Fibroblast of skin of back (primary cell): ENCODE measurements around the gene ASCC3.
A peak's percentile ranks its signal among the peaks of the same experiment; 100 is the strongest.
"Not testable (repeated sequence)": the region's sequence is repeated elsewhere in the genome, so short reads cannot be mapped to it uniquely, and the experiment has no call there.

ENCODE experiments used
- DNase-seq: peaks from one replicate; pipeline ENCODE4 v3.0.0-alpha.2; 2013

Gene ASCC3

DNA sequence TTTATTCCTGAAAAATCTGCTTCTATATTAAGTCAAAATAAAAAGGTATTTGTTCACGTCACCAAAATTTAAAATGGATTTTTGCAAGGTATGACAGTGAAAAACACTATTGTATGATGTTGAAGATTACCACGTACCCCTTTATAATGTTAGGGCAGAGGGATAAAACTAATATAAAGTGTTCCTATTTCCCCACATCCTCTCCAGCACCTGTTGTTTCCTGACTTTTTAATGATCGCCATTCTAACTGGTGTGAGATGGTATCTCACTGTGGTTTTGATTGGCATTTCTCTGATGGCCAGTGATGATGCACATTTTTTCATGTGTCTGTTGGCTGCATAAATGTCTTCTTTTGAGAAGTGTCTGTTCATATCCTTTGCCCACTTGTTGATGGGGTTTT is 240.0 kb downstream of the ASCC3 start:
- not testable (repeated sequence) for DNase-seq

DNA sequence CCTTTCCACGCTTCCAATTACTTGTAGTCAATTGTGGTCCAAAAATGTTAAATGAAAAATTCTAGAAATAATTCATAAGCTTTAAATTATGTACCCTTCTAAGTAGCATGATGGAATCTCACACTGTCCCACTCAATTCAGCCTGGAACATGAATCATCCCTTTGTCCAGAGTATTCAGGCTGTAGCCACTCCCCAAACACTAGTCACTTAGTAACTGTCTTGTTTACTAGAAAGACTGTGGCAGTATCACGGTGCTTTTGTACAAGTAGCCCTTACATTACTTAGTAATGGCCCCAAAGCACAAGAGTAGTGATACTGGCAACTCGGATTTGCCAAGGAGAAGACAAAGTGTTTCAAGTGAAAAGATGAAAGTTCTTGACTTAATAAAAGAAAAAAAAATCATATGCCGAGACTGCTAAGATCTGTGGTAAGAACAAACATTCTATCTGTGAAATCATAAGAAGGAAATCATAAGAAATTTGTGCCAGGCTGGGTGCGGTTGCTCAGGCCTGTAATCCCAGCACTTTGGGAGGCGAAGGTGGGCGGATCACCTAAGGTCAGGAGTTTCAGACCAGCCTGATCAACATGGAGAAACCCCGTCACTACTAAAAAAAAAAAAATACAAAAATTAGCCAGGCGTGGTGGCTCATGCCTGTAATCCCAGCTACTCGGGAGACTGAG is 247.9 kb downstream of the ASCC3 start:
- peak; percentile 87 for DNase-seq

- DNase-seq = no peak
These were observed 250.6 kb downstream of the ASCC3 start for GRCh38 chr6:100630536-100630935.

DNA sequence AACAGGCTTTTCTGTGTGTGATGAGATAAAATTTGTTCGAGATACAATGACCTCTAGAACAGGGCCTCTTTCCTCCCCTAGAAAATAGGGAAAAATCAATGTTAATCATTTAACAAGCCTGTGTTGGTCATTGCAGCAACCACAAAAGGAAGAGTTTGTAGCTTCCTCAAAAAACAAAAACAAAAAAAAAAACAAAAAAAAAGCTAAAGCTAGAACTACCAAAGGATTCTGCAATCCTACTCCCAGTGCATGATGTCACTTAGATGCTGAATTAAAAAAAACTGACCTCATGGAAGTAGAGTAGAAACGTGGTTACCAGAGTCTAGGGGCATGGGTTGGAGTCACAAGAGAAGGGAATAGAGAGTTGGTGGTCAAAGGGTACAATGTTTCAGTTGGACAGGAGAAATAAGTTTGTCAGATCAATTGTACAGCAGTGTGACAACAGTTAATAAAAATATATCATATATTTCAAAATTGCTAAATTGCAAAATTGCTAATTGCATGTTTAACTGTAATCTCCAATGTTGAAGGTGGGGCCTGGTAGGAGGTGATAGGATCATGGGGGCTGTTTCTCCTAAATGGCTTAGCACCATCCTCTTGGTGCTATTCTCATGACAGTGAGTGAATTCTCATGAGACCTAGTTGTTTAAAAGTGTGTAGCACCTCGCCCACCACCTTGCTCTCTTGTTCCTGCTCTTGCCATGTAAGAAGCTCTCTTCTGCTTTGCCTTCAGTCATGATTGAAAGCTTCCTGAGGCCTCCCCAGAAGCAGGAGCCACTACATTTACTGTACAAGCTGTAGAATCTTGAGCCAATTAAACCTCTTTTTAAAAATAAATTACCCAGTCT is 253.0 kb downstream of the ASCC3 start:
- DNase-seq = no peak

DNA sequence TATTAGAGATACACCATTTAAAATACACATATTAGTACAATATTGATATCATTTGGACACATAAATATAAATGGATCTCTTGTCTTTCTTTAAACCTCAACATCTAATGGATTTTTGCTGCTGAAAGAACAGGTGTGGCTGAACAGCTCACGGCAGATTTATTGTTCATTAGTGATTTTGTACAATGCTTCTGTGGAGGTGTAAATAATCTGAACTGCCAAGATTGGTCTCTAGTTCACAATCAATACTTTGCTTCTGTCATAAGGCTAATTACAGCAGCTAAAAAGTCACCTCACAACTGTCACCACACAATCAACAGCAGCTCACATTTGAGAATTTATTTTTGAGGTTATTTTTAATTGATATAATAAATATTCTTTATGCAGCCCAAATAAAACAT is 254.4 kb downstream of the ASCC3 start:
- no peak for DNase-seq

GRCh38 chr6:100622907-100623692 is 258.0 kb downstream of the ASCC3 start:
- DNase-seq = peak; percentile 52

DNA sequence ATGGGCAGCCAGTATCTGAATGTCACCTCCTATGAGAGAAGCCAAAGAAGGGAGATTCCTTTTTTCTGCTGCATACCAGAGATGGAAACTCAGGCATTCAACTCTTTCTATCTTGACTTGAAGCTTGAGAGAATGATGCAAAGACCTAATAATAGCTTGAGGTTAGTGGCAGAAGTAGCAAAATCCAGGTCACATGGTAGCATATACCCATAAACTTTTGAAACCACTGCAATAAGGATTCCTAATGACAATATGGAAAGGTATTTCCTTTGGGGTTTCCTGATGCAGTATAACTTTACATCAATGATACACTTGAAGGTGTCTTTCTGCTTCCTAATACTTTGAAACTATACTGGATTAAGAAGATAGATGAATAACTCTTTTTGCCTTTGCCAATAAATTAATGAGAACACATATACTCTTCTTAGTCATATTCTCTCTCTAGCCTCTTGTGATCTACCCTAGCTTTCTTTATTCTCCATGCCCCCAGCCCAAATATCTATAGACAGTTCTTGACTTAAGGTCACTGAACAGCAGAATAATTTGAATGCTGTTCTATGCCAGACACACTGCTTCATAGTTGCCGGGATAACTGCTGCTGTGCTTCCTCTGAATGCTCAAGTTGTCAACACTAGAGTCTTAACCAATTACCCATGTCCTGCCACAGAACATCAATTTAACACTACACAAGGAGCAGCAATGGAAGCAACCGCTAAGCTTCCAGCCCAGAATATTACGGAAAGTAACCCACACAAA is 260.9 kb downstream of the ASCC3 start:
- DNase-seq = peak; percentile 92

GRCh38 chr6:100618351-100618671 is 262.8 kb downstream of the ASCC3 start:
- no peak for DNase-seq

DNA sequence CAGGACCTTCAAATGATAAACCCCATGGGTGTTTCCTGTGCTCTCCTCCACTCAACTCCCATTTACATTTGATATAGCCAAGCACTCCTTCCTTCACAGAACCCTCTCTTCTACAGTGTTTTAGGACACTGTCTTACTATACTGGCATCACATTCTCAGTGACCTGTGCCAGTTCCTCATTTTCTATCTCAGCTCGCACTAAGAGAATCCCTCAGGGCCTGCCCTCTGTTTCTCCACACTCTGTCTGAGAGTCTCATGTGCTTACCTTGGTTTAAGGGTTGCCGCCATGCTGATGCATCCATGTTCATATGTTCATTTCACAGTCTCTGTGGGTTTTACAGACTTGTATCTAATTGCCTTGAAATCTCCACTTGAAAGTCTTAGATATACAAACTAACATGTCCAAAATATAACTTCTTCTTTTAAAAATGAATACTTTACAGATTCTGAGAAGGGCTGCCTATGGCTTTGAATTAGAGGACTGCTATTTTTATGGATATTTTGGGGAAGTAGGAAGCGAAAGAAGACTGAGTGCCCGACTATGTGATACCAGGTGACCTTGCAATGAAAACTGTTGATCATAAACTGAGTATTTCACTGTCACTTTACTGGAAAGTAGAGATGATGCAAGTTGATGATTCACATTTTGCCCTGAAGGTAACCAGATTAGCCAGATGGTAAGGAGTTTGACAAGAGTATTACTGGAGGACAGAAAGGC is 263.3 kb downstream of the ASCC3 start:
- no peak for DNase-seq

DNA sequence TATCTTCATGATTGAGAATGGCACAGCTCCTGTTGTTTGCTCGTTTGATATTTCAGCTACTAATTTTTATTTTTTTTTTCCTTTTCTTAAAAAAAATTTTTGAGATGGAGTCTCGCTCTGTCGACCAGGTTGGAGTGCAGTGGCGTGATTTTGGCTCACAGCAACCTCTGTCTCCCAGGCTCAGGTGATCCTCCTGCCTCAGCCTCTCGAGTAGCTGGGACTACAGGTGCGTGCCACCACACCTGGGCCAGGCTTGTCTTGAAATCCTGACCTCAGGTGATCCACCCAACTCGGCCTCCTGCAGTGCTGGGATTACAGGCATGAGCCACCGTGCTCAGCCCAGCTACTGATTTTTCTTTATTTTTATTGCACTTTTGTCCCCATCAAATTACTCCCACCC is 266.2 kb downstream of the ASCC3 start:
- DNase-seq = no peak

GRCh38 chr6:100614386-100614785 is 266.7 kb downstream of the ASCC3 start:
- no peak for DNase-seq

DNA sequence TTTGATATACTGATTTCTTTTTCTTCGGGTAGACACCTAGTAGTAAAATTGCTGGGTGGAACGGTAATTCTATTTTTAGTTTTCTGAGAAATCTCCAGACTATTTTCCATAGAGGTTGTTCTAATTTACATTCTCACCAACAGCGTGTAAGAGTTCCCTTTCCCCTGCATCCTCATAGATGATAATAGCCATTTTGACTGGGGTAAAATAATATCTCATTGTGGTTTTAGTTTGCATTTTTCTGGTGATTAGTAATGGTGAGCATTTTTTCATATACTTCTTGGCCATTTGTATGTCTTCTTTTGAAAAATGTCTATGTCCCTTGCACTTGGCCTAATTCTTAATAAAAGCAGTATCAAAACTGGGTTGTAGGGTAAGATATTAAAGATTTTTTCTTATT is 267.5 kb downstream of the ASCC3 start:
- peak; percentile 62 for DNase-seq

DNA sequence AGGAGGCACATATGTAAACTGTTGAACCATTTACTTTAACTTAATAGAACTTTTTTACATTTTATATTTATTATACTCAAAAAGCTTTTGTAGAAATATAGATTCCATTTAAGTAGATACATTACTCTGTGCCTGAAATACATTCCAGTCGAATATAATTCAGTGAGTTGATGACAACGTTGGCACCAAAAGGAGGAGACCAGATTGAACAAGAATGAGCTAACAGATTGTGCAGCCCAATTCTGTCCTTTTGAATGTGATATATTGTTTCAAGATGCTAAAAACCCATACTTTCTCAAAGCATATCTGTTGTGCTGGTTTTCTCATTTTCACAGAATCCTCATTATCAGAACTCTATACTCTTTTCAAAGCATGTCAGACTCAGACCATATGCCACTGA is 269.0 kb downstream of the ASCC3 start:
- no peak for DNase-seq

DNA sequence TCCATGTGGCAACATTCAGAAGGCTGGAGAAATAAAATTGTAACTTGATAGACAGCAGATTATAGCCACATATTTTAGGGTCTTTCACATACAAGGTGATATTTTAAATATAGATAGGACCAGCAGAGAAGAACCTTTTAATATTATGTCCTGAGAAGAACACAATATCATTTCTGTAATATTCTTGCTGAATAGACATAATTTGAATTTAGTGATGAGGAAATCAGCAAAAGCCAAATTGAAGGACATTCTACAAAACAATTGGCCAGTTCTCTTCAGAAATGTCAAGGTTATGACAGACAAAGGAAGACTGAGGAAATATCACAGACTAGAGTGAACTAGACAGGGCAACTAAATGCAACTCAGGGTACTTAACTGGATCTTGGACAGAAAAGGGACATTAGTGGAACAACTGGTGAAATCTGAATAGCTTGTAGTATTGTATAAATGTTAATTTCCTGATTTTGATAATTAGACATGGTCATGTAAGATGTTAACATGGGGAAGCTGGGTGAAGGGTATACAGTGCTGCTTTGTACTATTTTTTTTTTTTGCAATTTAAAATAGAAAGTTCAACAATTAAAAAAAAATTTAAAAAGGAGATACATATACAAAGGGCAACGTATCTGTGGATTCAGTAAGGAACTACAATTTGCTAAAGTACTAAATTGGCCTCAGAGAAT is 281.9 kb downstream of the ASCC3 start:
- no peak for DNase-seq

DNA sequence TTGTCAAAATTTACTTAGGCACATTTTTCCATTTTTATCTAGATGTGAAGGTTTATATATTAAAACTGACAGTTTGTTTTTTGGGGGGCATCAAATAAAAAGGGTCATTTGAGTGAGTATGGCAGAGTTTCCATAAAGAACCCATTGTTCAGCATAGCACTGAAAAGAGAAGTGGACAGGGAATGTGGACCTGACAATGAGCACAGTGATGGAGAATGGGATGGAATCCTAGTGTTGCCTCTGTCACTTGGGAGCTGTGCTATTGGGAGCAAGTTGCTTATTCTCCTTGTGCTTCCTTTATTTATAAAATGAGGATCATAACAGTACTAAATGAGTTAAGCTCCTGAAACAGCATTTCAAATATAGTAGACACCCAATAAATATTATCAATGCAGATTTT is 285.7 kb downstream of the ASCC3 start:
- no peak for DNase-seq

GRCh38 chr6:100593522-100593921 is 287.6 kb downstream of the ASCC3 start:
- no peak for DNase-seq

DNA sequence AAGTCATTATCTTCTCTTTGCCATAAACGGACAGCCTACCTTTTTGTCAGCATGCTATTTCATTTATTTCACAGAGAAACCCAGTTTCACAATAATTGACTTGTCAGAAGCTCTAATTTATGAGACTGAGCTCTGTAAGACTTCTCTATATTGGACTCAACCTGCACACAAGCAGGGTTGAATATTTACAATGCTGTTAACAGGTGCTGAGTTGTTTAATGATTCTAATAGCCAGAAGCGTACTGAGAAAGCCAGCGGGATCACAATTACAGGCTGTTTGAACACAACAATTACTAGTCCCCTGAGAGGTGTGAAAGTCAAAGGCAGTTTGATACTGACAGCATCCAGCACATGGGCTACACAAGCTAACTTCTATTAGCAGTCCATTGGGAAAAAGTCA is 288.2 kb downstream of the ASCC3 start:
- no peak for DNase-seq

DNA sequence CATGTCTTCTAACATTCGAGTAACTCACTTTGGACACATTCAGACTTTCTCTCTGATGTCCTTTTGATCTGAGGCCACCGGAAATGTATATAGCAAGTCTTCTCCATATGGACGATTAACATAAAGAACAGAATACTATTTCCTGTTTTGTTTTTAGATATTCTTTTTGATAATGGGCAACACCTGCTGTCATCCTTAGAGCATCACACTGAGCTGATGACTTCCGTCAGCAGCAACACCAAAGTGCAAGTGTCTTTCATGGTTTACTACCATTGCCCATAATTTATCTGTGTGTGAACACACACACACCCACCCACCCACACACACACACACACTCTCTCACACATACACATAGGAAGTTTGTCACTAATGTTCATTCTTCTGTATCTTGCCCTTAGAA is 303.7 kb downstream of the ASCC3 start:
- no peak for DNase-seq

GRCh38 chr6:100575921-100576320 is 305.2 kb downstream of the ASCC3 start:
- no peak for DNase-seq

GRCh38 chr6:100574836-100575235 is 306.3 kb downstream of the ASCC3 start:
- DNase-seq = no peak

- DNase-seq = peak; percentile 63
These were observed 308.0 kb downstream of the ASCC3 start for GRCh38 chr6:100573166-100573565.
